OCI-LY1 (cell line): Measurements from ENCODE around the gene SLC27A1.

Experiments
- H2AFZ ChIP-seq: fragments of 200-600 bp; sonication (generic), shearing (Covaris generic); 2 replicates; pipeline ENCODE4 v1.6.0; 2014; ENCODE audit warnings: antibody characterized with exemption, mild to moderate bottlenecking, low read length
- H3F3A ChIP-seq: fragments of 200-600 bp; sonication (generic), shearing (Covaris generic); 2 replicates; pipeline ENCODE4 v1.6.0; 2014; ENCODE audit warnings: mild to moderate bottlenecking, antibody characterized with exemption, low read length, moderate library complexity; ENCODE audit not compliant: insufficient read depth
- H3K27ac ChIP-seq: fragments of 200-600 bp; sonication (generic); 2 replicates; pipeline ENCODE4 v1.5.1; 2014; ENCODE audit warnings: low read length, mixed run types, mild to moderate bottlenecking, low read depth; ENCODE audit not compliant: poor library complexity, severe bottlenecking
- H3K27me3 ChIP-seq: fragments of 200-600 bp; sonication (generic); 2 replicates; pipeline ENCODE4 v1.6.0; 2014; ENCODE audit warnings: antibody characterized with exemption, mild to moderate bottlenecking, low read length, moderate library complexity; ENCODE audit not compliant: insufficient read depth
- H3K36me3 ChIP-seq: fragments of 200-600 bp; sonication (generic); 2 replicates; pipeline ENCODE4 v1.6.1; 2014; ENCODE audit warnings: mild to moderate bottlenecking, antibody characterized with exemption, low read length, moderate library complexity, mixed read lengths; ENCODE audit not compliant: insufficient read depth
- H3K4me1 ChIP-seq: fragments of 200-600 bp; sonication (generic); 2 replicates; pipeline ENCODE4 v1.5.1; 2014; ENCODE audit warnings: mild to moderate bottlenecking, low read length, moderate library complexity; ENCODE audit not compliant: insufficient read depth, severe bottlenecking
- H3K4me2 ChIP-seq: fragments of 200-600 bp; sonication (generic), shearing (Covaris generic); 2 replicates; pipeline ENCODE4 v1.6.1; 2014; ENCODE audit warnings: low read length
- H3K4me3 ChIP-seq: fragments of 200-600 bp; sonication (generic); 2 replicates; pipeline ENCODE4 v1.5.1; 2014; ENCODE audit warnings: low read length, low read depth, mild to moderate bottlenecking, mixed read lengths; ENCODE audit not compliant: poor library complexity, severe bottlenecking
- H3K79me2 ChIP-seq: fragments of 200-600 bp; shearing (Covaris generic); 2 replicates; pipeline ENCODE4 v1.6.1; 2016; ENCODE audit warnings: mixed run types, low read length, mixed read lengths; ENCODE audit not compliant: insufficient read depth
- H3K9ac ChIP-seq: fragments of 200-600 bp; sonication (generic), shearing (Covaris generic); 2 replicates; pipeline ENCODE4 v1.6.1; 2014; ENCODE audit warnings: mild to moderate bottlenecking, low read length, mixed read lengths
- H3K9me2 ChIP-seq: fragments of 200-600 bp; sonication (generic), shearing (Covaris generic); 2 replicates; pipeline ENCODE4 v1.6.1; 2014; ENCODE audit warnings: low read depth, mild to moderate bottlenecking, low read length, mixed read lengths
- H3K9me3 ChIP-seq: fragments of 200-600 bp; shearing (Covaris generic); 2 replicates; pipeline ENCODE4 v1.6.1; 2014; ENCODE audit warnings: low read length, mixed read lengths
- H4K20me1 ChIP-seq: fragments of 200-600 bp; sonication (generic), shearing (Covaris generic); 2 replicates; pipeline ENCODE4 v1.6.0; 2016; ENCODE audit warnings: mild to moderate bottlenecking, low read length; ENCODE audit not compliant: insufficient read depth
- CTCF ChIP-seq: fragments of 200-600 bp; sonication (generic), shearing (Covaris generic); IDR thresholded peaks from 2 replicates; pipeline ENCODE4 v1.5.1; 2017; ENCODE audit warnings: mild to moderate bottlenecking, antibody characterized with exemption, low read length, moderate library complexity, mixed read lengths
- EZH2 ChIP-seq: fragments of 200-600 bp; sonication (generic), shearing (Covaris generic); IDR thresholded peaks from 2 replicates; pipeline ENCODE4 v1.8.0; 2017; ENCODE audit warnings: borderline replicate concordance, mixed run types, mild to moderate bottlenecking, antibody characterized with exemption, low read length, moderate library complexity, mixed read lengths

The SLC27A1 gene

GRCh38 chr19:17491287-17491686, 21.0 kb downstream of the SLC27A1 start:
- H3K9me2 ChIP-seq = no peaks in the 10 kb centered on the region
- H3K36me3 ChIP-seq = no peaks in the 10 kb centered on the region
- H3F3A ChIP-seq = no peaks in the 10 kb centered on the region
- H3K4me1 ChIP-seq = peaks cover 11% of the 10 kb centered on the region
- no peak overlapping the region for H2AFZ ChIP-seq
- H3K4me3 ChIP-seq = no peak overlapping the region
- TF ChIP-seq EZH2 = no peak
- no peak for TF ChIP-seq CTCF
- H3K27ac ChIP-seq = no peak overlapping the region
- peaks cover 5% of the 10 kb centered on the region; the same call in 1 of the 2 replicates for H3K27me3 ChIP-seq
- H3K9me3 ChIP-seq = no peaks in the 10 kb centered on the region
- H3K9ac ChIP-seq = no peak overlapping the region
- H3K79me2 ChIP-seq = no peaks in the 10 kb centered on the region
- no peak overlapping the region for H3K4me2 ChIP-seq
- H4K20me1 ChIP-seq = no peaks in the 10 kb centered on the region

GRCh38 chr19:17495639-17496296, 25.4 kb downstream of the SLC27A1 start:
- no peak overlapping the region for H3K27ac ChIP-seq
- H3K9me3 ChIP-seq = no peaks in the 10 kb centered on the region
- H3K79me2 ChIP-seq = no peaks in the 10 kb centered on the region
- H4K20me1 ChIP-seq = no peaks in the 10 kb centered on the region
- H3K27me3 ChIP-seq = peaks cover 5% of the 10 kb centered on the region; the same call in 1 of the 2 replicates
- H3K4me1 ChIP-seq = no peaks in the 10 kb centered on the region
- no peak overlapping the region for H3K4me2 ChIP-seq
- no peaks in the 10 kb centered on the region for H3K36me3 ChIP-seq
- no peaks in the 10 kb centered on the region for H3F3A ChIP-seq
- no peak overlapping the region for H3K4me3 ChIP-seq
- H3K9me2 ChIP-seq = no peaks in the 10 kb centered on the region
- TF ChIP-seq EZH2 = no peak
- TF ChIP-seq CTCF = no peak
- H2AFZ ChIP-seq = no peak overlapping the region
- no peak overlapping the region for H3K9ac ChIP-seq

- TF ChIP-seq CTCF = peak; percentile 99
- TF ChIP-seq EZH2 = no peak
- Histone ChIP-seq H3F3A (no peaks in the 10 kb centered on the region), H2AFZ (no peak overlapping the region)
These were observed 26.1 kb downstream of the SLC27A1 start for GRCh38 chr19:17496337-17496997.

More at GRCh38 chr19:17496337-17496997, 26.1 kb downstream of the SLC27A1 start:
- Histone ChIP-seq H3K27ac (no peak overlapping the region), H3K27me3 (peaks cover 5% of the 10 kb centered on the region; the same call in 1 of the 2 replicates), H3K79me2 (no peaks in the 10 kb centered on the region), H3K4me2 (no peak overlapping the region; the same call in 1 of the 2 replicates), H3K4me3 (no peak overlapping the region), H3K9ac (no peak overlapping the region), H3K4me1 (no peaks in the 10 kb centered on the region), H3K9me2 (no peaks in the 10 kb centered on the region), H4K20me1 (no peaks in the 10 kb centered on the region), H3K36me3 (no peaks in the 10 kb centered on the region), H3K9me3 (no peaks in the 10 kb centered on the region)
